Stromal cell of bone marrow (primary cell): Measurements from ENCODE around the gene PDGFD.

Experiments
- DNase-seq: peaks from one replicate; pipeline ENCODE4 v3.0.0-alpha.2; 2012; ENCODE audit warnings: low read depth

PDGFD gene

DNA sequence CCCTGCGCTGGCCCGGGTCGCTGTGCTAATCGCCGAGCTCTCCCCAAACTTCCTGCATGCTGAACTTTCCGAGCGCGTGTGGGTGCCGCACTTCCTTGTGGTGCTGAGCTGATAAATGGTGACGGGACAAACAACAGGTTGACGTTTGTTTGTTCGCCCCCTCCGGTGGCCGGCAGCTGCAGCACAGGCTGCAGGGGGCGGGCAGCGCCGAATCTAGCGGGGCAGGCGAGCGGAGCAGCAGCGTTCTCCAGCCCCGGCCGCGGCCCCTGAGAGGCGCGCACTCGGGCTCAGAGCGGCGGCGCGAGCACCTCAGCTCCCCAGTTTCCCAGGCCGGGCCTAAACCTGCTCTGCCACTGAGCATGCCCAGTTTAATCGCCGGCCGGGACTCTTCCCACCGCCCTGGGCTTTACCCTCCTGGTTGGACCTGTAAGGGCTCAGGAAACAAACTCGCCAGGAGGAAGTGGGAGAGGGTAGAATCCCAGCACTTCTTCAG lies at the start of gene PDGFD:
PDGFD (minus strand) TSS at position 120 of the 493 bp plus-strand sequence.
- peak; percentile 23 for DNase-seq

GRCh38 chr11:104206936-104207335 lies 43.0 kb upstream of the PDGFD start:
- DNase-seq, result no peak

- no peak for DNase-seq
Observed at GRCh38 chr11:104205838-104206237, 41.9 kb upstream of the PDGFD start.

- DNase-seq, result no peak
Observed at GRCh38 chr11:104200688-104201087, 36.7 kb upstream of the PDGFD start.

DNA sequence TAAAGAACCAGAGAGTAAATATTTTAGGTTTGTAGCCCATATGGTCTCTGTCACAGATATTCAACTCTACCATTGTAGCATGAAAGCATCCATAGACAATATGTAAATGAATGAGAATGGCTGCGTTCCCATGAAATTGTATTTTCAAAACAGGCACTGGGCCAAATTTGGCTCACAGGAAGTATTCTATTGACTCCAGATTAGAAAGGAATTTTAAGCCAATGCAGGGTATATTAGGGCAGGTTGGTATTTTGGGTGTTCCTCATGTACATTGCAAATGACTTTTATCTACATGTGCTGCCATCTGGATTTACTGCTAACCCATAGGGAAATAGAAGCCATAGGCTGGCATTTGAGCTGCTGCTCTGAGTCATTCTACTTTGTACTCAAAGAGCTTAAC lies 35.1 kb upstream of the PDGFD start:
- no peak for DNase-seq

GRCh38 chr11:104198576-104198975 lies 34.6 kb upstream of the PDGFD start:
- DNase-seq, result no peak

DNA sequence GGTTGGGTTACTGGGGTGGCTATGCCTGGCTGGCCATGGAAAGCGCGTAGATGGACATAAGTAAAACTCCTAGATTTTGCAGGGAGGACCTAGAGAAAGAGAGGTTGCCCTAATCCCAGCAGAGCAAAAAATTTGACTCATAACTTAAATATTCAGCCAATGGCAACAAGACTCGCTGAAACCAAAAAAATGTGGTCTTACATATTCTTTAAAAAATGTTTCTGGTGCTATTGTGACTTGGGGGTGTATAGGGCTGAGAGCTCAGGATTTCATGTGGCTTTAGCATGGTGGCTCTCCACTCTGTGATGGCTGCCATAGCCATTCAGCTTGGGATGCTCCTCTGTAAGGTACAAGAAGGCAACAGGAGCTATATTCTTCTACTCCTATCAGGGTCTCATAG lies 27.2 kb upstream of the PDGFD start:
- no peak for DNase-seq

DNA sequence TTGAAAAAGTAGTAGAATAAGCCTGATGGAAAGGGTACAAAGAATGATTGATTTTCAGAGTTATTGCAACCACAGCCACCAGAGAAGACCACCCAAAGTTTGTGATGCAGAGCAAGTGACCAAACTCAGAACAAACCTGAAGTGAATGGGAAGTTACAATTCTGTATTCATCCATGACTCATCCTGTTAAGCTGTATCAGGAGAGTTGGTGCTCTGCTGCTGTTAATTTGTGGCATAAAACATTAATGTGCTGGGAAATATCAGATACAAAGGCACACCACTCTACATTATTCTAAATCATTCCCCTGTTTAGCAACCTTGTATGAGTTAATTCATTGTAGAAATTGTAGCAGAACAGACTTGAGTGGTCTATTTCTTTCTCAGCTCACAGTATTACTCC lies 19.6 kb upstream of the PDGFD start:
- no peak for DNase-seq

DNA sequence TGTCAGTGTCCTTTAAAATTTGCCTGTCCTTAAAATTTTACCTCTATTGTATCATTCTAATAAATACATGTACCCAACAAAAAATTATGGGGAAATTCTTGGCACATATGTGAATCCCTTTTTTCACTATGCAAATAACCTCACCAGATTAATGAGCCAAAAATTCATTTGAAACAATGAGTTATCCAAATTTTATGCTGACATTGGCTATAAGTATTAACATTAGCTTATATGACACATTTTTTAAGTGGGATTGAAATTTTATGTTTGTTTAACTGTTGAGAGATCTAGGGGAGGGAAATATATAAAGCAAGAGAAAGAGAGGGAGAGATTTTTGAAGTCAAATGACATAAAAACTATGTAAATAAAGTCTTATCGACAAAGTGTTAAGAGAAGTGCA lies 11.8 kb upstream of the PDGFD start:
- DNase-seq, result no peak

DNA sequence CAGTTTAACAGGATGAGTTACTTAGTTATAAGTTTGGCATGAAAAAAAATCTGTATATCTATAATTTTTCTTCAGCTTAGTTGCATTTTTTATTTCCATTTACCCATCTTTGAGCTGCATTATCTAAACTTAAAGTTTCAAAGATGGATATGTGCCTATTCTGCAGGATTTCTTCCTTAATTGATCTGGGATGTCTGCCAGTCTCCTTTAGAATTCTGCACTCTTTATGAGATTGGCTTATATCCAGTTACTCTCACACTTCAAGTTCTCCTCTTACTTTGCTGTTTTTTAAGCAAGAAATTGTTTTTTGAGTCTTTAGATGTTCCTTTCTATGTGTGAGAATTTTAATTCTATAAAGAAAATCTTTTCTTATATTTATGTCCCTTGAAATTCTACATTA lies 5.1 kb upstream of the PDGFD start:
- DNase-seq, result no peak

GRCh38 chr11:104165014-104165413 lies 1.1 kb upstream of the PDGFD start:
- DNase-seq, result no peak

GRCh38 chr11:104163100-104164027 lies 583 bp downstream of the PDGFD start:
- no peak for DNase-seq

GRCh38 chr11:104161751-104162450 lies 2.0 kb downstream of the PDGFD start:
- DNase-seq, result peak; percentile 31

- no peak for DNase-seq
Observed at GRCh38 chr11:104159356-104159755, 4.6 kb downstream of the PDGFD start.

DNA sequence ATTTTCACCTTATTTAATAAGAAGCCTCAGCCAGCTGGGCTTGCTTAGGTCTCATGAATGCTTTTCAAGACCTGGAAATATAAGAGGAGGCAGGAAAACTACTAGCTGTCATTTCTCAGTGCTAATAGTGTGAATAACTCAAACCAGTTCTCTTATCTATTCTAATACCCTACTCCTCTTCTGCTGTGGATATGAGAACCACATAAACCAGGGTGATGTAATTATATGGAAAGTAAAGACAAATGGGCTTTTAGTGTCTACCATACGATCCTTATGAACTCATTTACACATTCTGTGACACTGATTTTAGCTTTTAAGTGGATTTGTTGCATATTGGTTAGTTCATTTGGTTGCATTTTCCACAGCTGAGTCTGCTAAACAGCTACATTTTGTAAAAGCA lies 8.6 kb downstream of the PDGFD start:
- no peak for DNase-seq

GRCh38 chr11:104154296-104154695 lies 9.7 kb downstream of the PDGFD start:
- no peak for DNase-seq

DNA sequence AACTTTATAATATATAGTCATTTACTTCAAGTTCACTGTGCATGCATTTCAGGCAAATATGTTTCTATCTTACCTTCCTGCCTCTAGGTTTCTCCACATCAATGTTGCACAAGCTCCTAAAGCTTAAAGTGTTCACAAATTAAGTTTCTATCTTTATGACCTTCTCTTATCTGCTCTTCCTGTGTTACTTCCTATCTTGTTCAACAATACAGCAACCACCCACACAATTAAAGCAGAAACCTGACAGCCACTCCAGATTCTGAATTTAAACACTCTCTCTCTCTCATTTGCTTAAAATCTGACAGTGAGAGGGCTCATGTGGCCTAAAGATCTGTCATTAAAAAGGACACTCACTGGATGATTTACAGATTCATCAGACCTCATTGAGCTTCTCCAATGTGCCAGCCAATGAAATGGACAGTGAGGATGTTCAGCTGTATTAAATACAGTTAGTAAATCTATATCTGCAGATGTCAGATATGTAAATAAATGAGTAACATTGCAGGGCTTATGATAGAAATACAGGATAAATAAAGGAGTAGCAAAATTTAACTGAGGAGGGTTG lies 10.9 kb downstream of the PDGFD start:
- DNase-seq, result no peak

DNA sequence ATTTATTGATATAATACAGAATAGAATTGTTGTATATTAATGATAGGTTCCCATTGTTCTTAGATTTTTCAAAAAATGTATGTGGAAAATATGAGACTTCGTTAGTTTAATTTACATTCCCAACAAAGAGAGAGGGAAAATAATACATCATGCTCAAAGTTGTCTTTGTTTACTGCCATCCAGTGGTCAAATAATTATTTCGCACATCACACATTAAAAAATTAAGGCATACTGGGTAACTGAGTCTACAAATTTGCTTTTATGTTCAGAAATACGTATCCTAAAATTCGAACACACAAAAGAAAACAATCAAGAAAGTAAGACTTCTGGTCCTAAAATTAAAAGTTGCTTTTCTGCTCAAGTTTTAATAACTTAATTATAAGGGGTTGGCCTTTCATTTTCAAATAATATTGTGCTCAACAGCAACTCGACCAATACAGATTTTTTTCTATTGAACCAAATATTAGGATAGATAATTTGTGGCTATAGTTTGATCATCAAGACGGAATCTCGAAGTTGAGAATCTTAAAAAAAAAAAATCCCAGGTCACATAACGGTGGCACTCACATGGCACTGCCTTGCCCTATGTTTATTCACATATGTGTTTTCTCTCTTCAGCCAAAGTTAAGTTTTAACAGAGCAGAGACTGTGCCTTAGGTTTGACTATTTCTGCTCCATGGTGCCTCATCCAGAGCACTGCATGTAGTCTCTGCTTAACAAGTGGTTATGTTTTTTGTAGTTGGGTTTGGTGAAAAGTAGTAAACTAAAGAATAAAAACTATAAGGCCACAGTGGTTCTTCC lies 12.3 kb downstream of the PDGFD start:
- DNase-seq, result no peak

GRCh38 chr11:104148706-104149105 lies 15.2 kb downstream of the PDGFD start:
- no peak for DNase-seq

GRCh38 chr11:104148074-104148473 lies 15.9 kb downstream of the PDGFD start:
- DNase-seq, result peak; percentile 83

- no peak for DNase-seq
Observed at GRCh38 chr11:104146943-104147342, 17.0 kb downstream of the PDGFD start.

- DNase-seq, result no peak
Observed at GRCh38 chr11:104146421-104146820, 17.5 kb downstream of the PDGFD start.
